ENCODE measurements around the gene MSX2.

The MSX2 gene

GRCh38 chr5:174736331-174736721 is 11.9 kb downstream of the MSX2 start:
- no peak overlapping the region for H3K9ac ChIP-seq (ENCODE audit: low read length)
- H3K27me3 ChIP-seq (ENCODE audit: insufficient read depth, low read length), result no peaks in the 10 kb centered on the region
- no peaks in the 10 kb centered on the region for H3K79me2 ChIP-seq (ENCODE audit: insufficient read depth, low read length)
- H3K9me2 ChIP-seq (ENCODE audit: low read depth, low read length), result no peaks in the 10 kb centered on the region
- TF ChIP-seq CTCF (IDR thresholded peaks at IDR 0.05; ENCODE audit: low read length) (no peak), EZH2 (IDR thresholded peaks at IDR 0.05; ENCODE audit: borderline replicate concordance, low read length) (no peak)
- no peaks in the 10 kb centered on the region for H3K36me3 ChIP-seq (ENCODE audit: insufficient read depth, low read length)
- no peak overlapping the region for H3K4me3 ChIP-seq (ENCODE audit: low read depth, low read length, poor library complexity, severe bottlenecking)
- no peaks in the 10 kb centered on the region for H3F3A ChIP-seq (ENCODE audit: insufficient read depth, low read length)
- H3K27ac ChIP-seq (ENCODE audit: low read depth, low read length, poor library complexity, severe bottlenecking), result no peak overlapping the region
- H2AFZ ChIP-seq (ENCODE audit: low read length), result no peak overlapping the region
- no peaks in the 10 kb centered on the region for H3K4me1 ChIP-seq (ENCODE audit: insufficient read depth, low read length, severe bottlenecking)
- H4K20me1 ChIP-seq (ENCODE audit: insufficient read depth, low read length), result no peaks in the 10 kb centered on the region
- no peaks in the 10 kb centered on the region for H3K9me3 ChIP-seq (ENCODE audit: low read length)
- H3K4me2 ChIP-seq (ENCODE audit: low read length), result no peak overlapping the region

DNA sequence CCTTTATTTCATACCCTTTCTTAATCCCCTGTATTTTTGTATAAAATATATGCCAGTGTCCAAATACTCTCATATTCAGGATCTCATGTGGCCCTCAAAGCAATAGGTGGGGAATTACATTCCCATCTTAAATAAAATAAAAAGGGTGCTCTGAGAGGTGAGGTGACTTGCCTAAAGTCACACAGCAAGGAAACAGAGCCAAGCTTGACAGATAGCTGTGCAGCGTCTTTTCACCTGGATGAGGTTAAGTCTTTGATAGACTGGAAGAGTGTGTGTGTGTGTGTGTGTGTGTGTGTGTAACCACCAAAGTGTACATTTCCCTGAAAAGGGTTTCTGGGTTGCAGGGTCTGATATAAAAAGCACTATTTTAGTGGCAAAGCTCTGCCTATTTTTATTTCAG is 12.4 kb downstream of the MSX2 start:
- no peaks in the 10 kb centered on the region for H3K79me2 ChIP-seq (ENCODE audit: insufficient read depth, low read length)
- no peaks in the 10 kb centered on the region for H3K9me3 ChIP-seq (ENCODE audit: low read length)
- no peak overlapping the region for H3K4me2 ChIP-seq (ENCODE audit: low read length)
- no peaks in the 10 kb centered on the region for H3K4me1 ChIP-seq (ENCODE audit: insufficient read depth, low read length, severe bottlenecking)
- TF ChIP-seq EZH2 (IDR thresholded peaks at IDR 0.05; ENCODE audit: borderline replicate concordance, low read length) (no peak), CTCF (IDR thresholded peaks at IDR 0.05; ENCODE audit: low read length) (no peak)
- no peak overlapping the region for H3K27ac ChIP-seq (ENCODE audit: low read depth, low read length, poor library complexity, severe bottlenecking)
- H4K20me1 ChIP-seq (ENCODE audit: insufficient read depth, low read length), result no peaks in the 10 kb centered on the region
- no peak overlapping the region for H2AFZ ChIP-seq (ENCODE audit: low read length)
- H3K9me2 ChIP-seq (ENCODE audit: low read depth, low read length), result no peaks in the 10 kb centered on the region
- no peaks in the 10 kb centered on the region for H3K27me3 ChIP-seq (ENCODE audit: insufficient read depth, low read length)
- no peaks in the 10 kb centered on the region for H3F3A ChIP-seq (ENCODE audit: insufficient read depth, low read length)
- H3K36me3 ChIP-seq (ENCODE audit: insufficient read depth, low read length), result no peaks in the 10 kb centered on the region
- no peak overlapping the region for H3K9ac ChIP-seq (ENCODE audit: low read length)
- H3K4me3 ChIP-seq (ENCODE audit: low read depth, low read length, poor library complexity, severe bottlenecking), result no peak overlapping the region

DNA sequence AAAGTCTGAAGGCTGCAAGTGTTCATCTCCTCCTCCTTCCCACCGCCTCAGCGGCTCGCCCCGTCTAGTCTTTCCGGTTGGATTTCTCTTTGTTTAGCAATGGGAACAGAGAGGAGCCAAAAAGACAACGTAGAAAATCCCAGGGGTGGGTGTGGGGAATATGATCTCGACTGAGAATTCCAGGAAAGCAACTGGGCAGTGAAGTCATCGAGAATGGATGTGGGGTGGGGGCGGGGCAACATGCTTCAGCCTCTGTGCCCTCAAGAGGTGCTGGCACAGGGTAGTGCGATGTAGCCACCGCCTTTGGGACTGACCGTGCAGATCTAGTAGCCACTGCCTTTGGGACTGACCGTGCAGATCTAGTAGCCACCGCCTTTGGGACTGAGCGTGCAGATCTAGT is 12.9 kb downstream of the MSX2 start:
- no peak overlapping the region for H3K4me2 ChIP-seq (ENCODE audit: low read length)
- no peaks in the 10 kb centered on the region for H3K79me2 ChIP-seq (ENCODE audit: insufficient read depth, low read length)
- no peak for TF ChIP-seq CTCF (IDR thresholded peaks at IDR 0.05; ENCODE audit: low read length)
- no peak for TF ChIP-seq EZH2 (IDR thresholded peaks at IDR 0.05; ENCODE audit: borderline replicate concordance, low read length)

More for the DNA sequence above, 12.9 kb downstream of the MSX2 start:
- no peaks in the 10 kb centered on the region for H4K20me1 ChIP-seq (ENCODE audit: insufficient read depth, low read length)
- H3K9me2 ChIP-seq (ENCODE audit: low read depth, low read length), result no peaks in the 10 kb centered on the region
- no peak overlapping the region for H2AFZ ChIP-seq (ENCODE audit: low read length)
- no peaks in the 10 kb centered on the region for H3F3A ChIP-seq (ENCODE audit: insufficient read depth, low read length)
- no peaks in the 10 kb centered on the region for H3K27me3 ChIP-seq (ENCODE audit: insufficient read depth, low read length)
- H3K4me3 ChIP-seq (ENCODE audit: low read depth, low read length, poor library complexity, severe bottlenecking), result no peak overlapping the region
- H3K4me1 ChIP-seq (ENCODE audit: insufficient read depth, low read length, severe bottlenecking), result no peaks in the 10 kb centered on the region
- H3K27ac ChIP-seq (ENCODE audit: low read depth, low read length, poor library complexity, severe bottlenecking), result no peak overlapping the region
- H3K36me3 ChIP-seq (ENCODE audit: insufficient read depth, low read length), result no peaks in the 10 kb centered on the region
- no peak overlapping the region for H3K9ac ChIP-seq (ENCODE audit: low read length)
- H3K9me3 ChIP-seq (ENCODE audit: low read length), result no peaks in the 10 kb centered on the region

Data from OCI-LY1 (cell line).